ENCODE results near the gene TRIM54. TPM values are rescaled to one million over a fixed set of nuclear protein-coding genes. Genes with fewer than 3 reads are reported as not detected.

TRIM54 gene
- polyA plus RNA-seq, 3 donors = not detected

- peaks cover 0 to 7% of the 10 kb centered on the region in 2 donors for H3K9me3 ChIP-seq (replicated peaks in 1 of 2; ENCODE audit: control insufficient read depth in 1 of 2, insufficient read depth in 1 of 2, low read length in 2 of 2)
- TF ChIP-seq CTCF (IDR thresholded peaks at IDR 0.05) = no peak
- Mint-ChIP-seq H3K4me1 (peaks cover 17% of the 10 kb centered on the region), H3K27ac (no peak overlapping the region), H3K27me3 (ENCODE audit: low read depth in 3 of 3) (peaks cover 38 to 48% (median 47%) of the 10 kb centered on the region in 3 donors), H3K9me3 (peaks cover 0 to 6% (median 1%) of the 10 kb centered on the region in 7 donors), H3K36me3 (peaks cover 27 to 33% of the 10 kb centered on the region in 2 donors), H3K4me3 (peak overlapping the region in 1 of 2 donors; percentile 73)
- peaks cover 10 to 24% of the 10 kb centered on the region in 2 donors for H3K36me3 ChIP-seq (replicated peaks in 1 of 2; ENCODE audit: control insufficient read depth in 1 of 2, insufficient read depth in 2 of 2, low read length in 2 of 2)
- DNase-seq = no peak
- peaks cover 4 to 32% of the 10 kb centered on the region in 2 donors for H3K27me3 ChIP-seq (ENCODE audit: control insufficient read depth in 2 of 2, insufficient read depth in 2 of 2, low read length in 2 of 2)
- intact Hi-C loops (cut with micrococcal nuclease) = no loop called here
- peaks cover 12 to 14% of the 10 kb centered on the region in 2 donors for H3K4me1 ChIP-seq (ENCODE audit: control insufficient read depth in 1 of 2, insufficient read depth in 2 of 2, low read length in 2 of 2)
- no peaks in the 10 kb centered on the region for H3K79me2 ChIP-seq (ENCODE audit: insufficient read depth, low read length)
- no peaks in the 10 kb centered on the region for H4K20me1 ChIP-seq (ENCODE audit: insufficient read depth, low read length)
- no peak overlapping the region for H2AFZ ChIP-seq (ENCODE audit: insufficient read depth, low read depth, low read length, poor library complexity, severe bottlenecking)
- peak overlapping the region in 1 of 3 experiments; percentile 5 for H3K4me3 ChIP-seq (replicated peaks in 1 of 3; ENCODE audit: low read depth in 2 of 3, low read length in 3 of 3)
- H3K27ac ChIP-seq (ENCODE audit: low read depth in 1 of 2, low read length in 2 of 2) = no peak overlapping the region
- H3K9ac ChIP-seq (ENCODE audit: insufficient read depth, low read length, poor library complexity, severe bottlenecking) = peak overlapping the region; percentile 21
- 2% methylated on average over 41 of the region's 51 CpGs for WGBS (ENCODE audit: insufficient coverage)
- peak overlapping the region; percentile 3 for H3K4me2 ChIP-seq (replicated peaks; ENCODE audit: extremely low read depth, low read length, poor library complexity, severe bottlenecking)
These were observed 24.5 kb downstream of the TRIM54 start for GRCh38 chr2:27306573-27307286.

- H3K4me1 Mint-ChIP-seq = peaks cover 17% of the 10 kb centered on the region
- H3K9me3 ChIP-seq (replicated peaks in 1 of 2; ENCODE audit: control insufficient read depth in 1 of 2, insufficient read depth in 1 of 2, low read length in 2 of 2) = peaks cover 0 to 7% of the 10 kb centered on the region in 2 donors
- peak overlapping the region; percentile 3 for H3K4me2 ChIP-seq (replicated peaks; ENCODE audit: extremely low read depth, low read length, poor library complexity, severe bottlenecking)
- 8% methylated on average over 11 of the region's 14 CpGs for WGBS (ENCODE audit: insufficient coverage)
- no peak overlapping the region for H3K9ac ChIP-seq (ENCODE audit: insufficient read depth, low read length, poor library complexity, severe bottlenecking)
- no peak overlapping the region for H3K4me3 ChIP-seq (replicated peaks in 1 of 3; ENCODE audit: low read depth in 2 of 3, low read length in 3 of 3)
- H3K27ac ChIP-seq (ENCODE audit: low read depth in 1 of 2, low read length in 2 of 2) = no peak overlapping the region
- H3K27me3 Mint-ChIP-seq (ENCODE audit: low read depth in 3 of 3) = peaks cover 38 to 48% (median 47%) of the 10 kb centered on the region in 3 donors
- peaks cover 32 to 38% of the 10 kb centered on the region in 2 donors for H3K36me3 Mint-ChIP-seq
- DNase-seq = no peak
- H3K9me3 Mint-ChIP-seq = peaks cover 0 to 6% (median 1%) of the 10 kb centered on the region in 7 donors
- peaks cover 14 to 29% of the 10 kb centered on the region in 2 donors for H3K36me3 ChIP-seq (replicated peaks in 1 of 2; ENCODE audit: control insufficient read depth in 1 of 2, insufficient read depth in 2 of 2, low read length in 2 of 2)
- no peak overlapping the region for H2AFZ ChIP-seq (ENCODE audit: insufficient read depth, low read depth, low read length, poor library complexity, severe bottlenecking)
- H3K27me3 ChIP-seq (ENCODE audit: control insufficient read depth in 2 of 2, insufficient read depth in 2 of 2, low read length in 2 of 2) = peaks cover 4 to 32% of the 10 kb centered on the region in 2 donors
- H4K20me1 ChIP-seq (ENCODE audit: insufficient read depth, low read length) = no peaks in the 10 kb centered on the region
- no peak for TF ChIP-seq CTCF (IDR thresholded peaks at IDR 0.05)
- H3K79me2 ChIP-seq (ENCODE audit: insufficient read depth, low read length) = no peaks in the 10 kb centered on the region
- H3K27ac Mint-ChIP-seq = no peak overlapping the region
- peaks cover 12 to 14% of the 10 kb centered on the region in 2 donors for H3K4me1 ChIP-seq (ENCODE audit: control insufficient read depth in 1 of 2, insufficient read depth in 2 of 2, low read length in 2 of 2)
- H3K4me3 Mint-ChIP-seq = peak overlapping the region in 1 of 2 donors; percentile 73
- intact Hi-C loops (cut with micrococcal nuclease) = no loop called here
These were observed 25.0 kb downstream of the TRIM54 start for GRCh38 chr2:27307287-27307544.

All from CD14-positive monocyte (primary cell).